GM18861 (cell line): ENCODE results near the gene NPAS2.

Experiments used
- ATAC-seq: cut with Tn5 transposase; IDR thresholded peaks from one replicate; pipeline ENCODE4 v1.9.1; 2021; ENCODE audit not compliant: unreplicated experiment

NPAS2 gene

GRCh38 chr2:100793220-100793619 lies 26.7 kb upstream of the NPAS2 start:
- ATAC-seq, result no peak

GRCh38 chr2:100793982-100794381 lies 26.0 kb upstream of the NPAS2 start:
- no peak for ATAC-seq

- ATAC-seq, result no peak
Observed at GRCh38 chr2:100796499-100797100, 23.3 kb upstream of the NPAS2 start.

- ATAC-seq, result no peak
Observed at GRCh38 chr2:100799686-100800085, 20.3 kb upstream of the NPAS2 start.

GRCh38 chr2:100800915-100801314 lies 19.0 kb upstream of the NPAS2 start:
- no peak for ATAC-seq

GRCh38 chr2:100801402-100801801 lies 18.5 kb upstream of the NPAS2 start:
- ATAC-seq, result no peak

- no peak for ATAC-seq
Observed at GRCh38 chr2:100802066-100802465, 17.9 kb upstream of the NPAS2 start.

- ATAC-seq, result no peak
Observed at GRCh38 chr2:100803334-100803733, 16.6 kb upstream of the NPAS2 start.

- ATAC-seq, result no peak
Observed at GRCh38 chr2:100806550-100806949, 13.4 kb upstream of the NPAS2 start.

GRCh38 chr2:100807707-100808106 lies 12.2 kb upstream of the NPAS2 start:
- no peak for ATAC-seq

- ATAC-seq, result no peak
Observed at GRCh38 chr2:100808582-100808981, 11.4 kb upstream of the NPAS2 start.

GRCh38 chr2:100809506-100809905 lies 10.4 kb upstream of the NPAS2 start:
- no peak for ATAC-seq

- ATAC-seq, result no peak
Observed at GRCh38 chr2:100810603-100811145, 9.3 kb upstream of the NPAS2 start.

- ATAC-seq, result no peak
Observed at GRCh38 chr2:100812116-100812515, 7.8 kb upstream of the NPAS2 start.

GRCh38 chr2:100812573-100812972 lies 7.4 kb upstream of the NPAS2 start:
- ATAC-seq, result no peak

- no peak for ATAC-seq
Observed at GRCh38 chr2:100813527-100813926, 6.4 kb upstream of the NPAS2 start.

GRCh38 chr2:100814043-100814442 lies 5.9 kb upstream of the NPAS2 start:
- no peak for ATAC-seq

GRCh38 chr2:100814453-100814852 lies 5.5 kb upstream of the NPAS2 start:
- no peak for ATAC-seq

- no peak for ATAC-seq
Observed at GRCh38 chr2:100817388-100817985, 2.5 kb upstream of the NPAS2 start.

GRCh38 chr2:100818003-100818605 lies 1.8 kb upstream of the NPAS2 start:
- no peak for ATAC-seq

- no peak for ATAC-seq
Observed at GRCh38 chr2:100818606-100819369, 1.2 kb upstream of the NPAS2 start.

GRCh38 chr2:100820273-100820522 lies 259 bp downstream of the NPAS2 start:
- no peak for ATAC-seq
